Anterior cingulate cortex (tissue), 58 donors: Measurements from ENCODE around the gene STOML3.

Experiments used
- DNase-seq, 58 donors: peaks; one replicate each; lab custom pipeline; 2025; lab: John Stamatoyannopoulos, UW

Gene STOML3

GRCh38 chr13:38933786-38934185, 56.8 kb downstream of the STOML3 start:
- no peak for DNase-seq

- no peak for DNase-seq
Observed at GRCh38 chr13:38922170-38922569, 68.5 kb downstream of the STOML3 start.

- no peak for DNase-seq
Observed at GRCh38 chr13:38921081-38921480, 69.5 kb downstream of the STOML3 start.
